Loucy (cell line): ENCODE results near the gene SHISA6.

Experiments used
- H2AFZ ChIP-seq: fragments of 200-600 bp; sonication (generic); 2 replicates; pipeline ENCODE4 v1.6.0; 2016; ENCODE audit warnings: antibody characterized with exemption, mild to moderate bottlenecking, low read length, moderate library complexity
- H3F3A ChIP-seq: fragments of 200-600 bp; 2 replicates; pipeline ENCODE4 v1.6.0; 2016; ENCODE audit warnings: antibody characterized with exemption, low read depth, mild to moderate bottlenecking
- H3K27me3 ChIP-seq: fragments of 200-600 bp; sonication (generic); 2 replicates; pipeline ENCODE4 v1.6.1; 2014; ENCODE audit warnings: low read length, mild to moderate bottlenecking; ENCODE audit not compliant: insufficient read depth, poor library complexity, severe bottlenecking
- H3K36me3 ChIP-seq: fragments of 200-600 bp; sonication (generic); 2 replicates; pipeline ENCODE4 v1.6.1; 2016; ENCODE audit warnings: low read length; ENCODE audit not compliant: insufficient read depth
- H3K4me1 ChIP-seq: fragments of 200-600 bp; sonication (generic); 2 replicates; pipeline ENCODE4 v1.5.1; 2014; ENCODE audit warnings: low read length, mild to moderate bottlenecking; ENCODE audit not compliant: insufficient read depth, poor library complexity, severe bottlenecking
- H3K4me2 ChIP-seq: fragments of 200-600 bp; sonication (generic); 2 replicates; pipeline ENCODE4 v1.6.0; 2014; ENCODE audit warnings: antibody characterized with exemption, low read length, low read depth, mild to moderate bottlenecking; ENCODE audit not compliant: poor library complexity, severe bottlenecking
- H3K4me3 ChIP-seq: fragments of 200-600 bp; sonication (generic); 2 replicates; pipeline ENCODE4 v1.5.1; 2014; ENCODE audit warnings: low read length, mild to moderate bottlenecking, mixed read lengths; ENCODE audit not compliant: poor library complexity, severe bottlenecking
- H3K79me2 ChIP-seq: fragments of 200-600 bp; sonication (generic); 2 replicates; pipeline ENCODE4 v1.6.1; 2014; ENCODE audit warnings: low read length; ENCODE audit not compliant: insufficient read depth
- H3K9ac ChIP-seq: fragments of 200-600 bp; sonication (generic); 2 replicates; pipeline ENCODE4 v1.6.0; 2014; ENCODE audit warnings: mild to moderate bottlenecking, low read depth, low read length, moderate library complexity; ENCODE audit not compliant: poor library complexity, severe bottlenecking
- H3K9me2 ChIP-seq: fragments of 200-600 bp; sonication (generic); replicated peaks from 2 replicates; pipeline ENCODE4 v1.6.1; 2016; ENCODE audit warnings: low read depth, low read length, mixed read lengths
- H3K9me3 ChIP-seq: fragments of 200-600 bp; sonication (generic); 2 replicates; pipeline ENCODE4 v1.6.1; 2014; ENCODE audit warnings: mild to moderate bottlenecking, antibody characterized with exemption, low read length, low read depth; ENCODE audit not compliant: insufficient read depth
- H4K20me1 ChIP-seq: fragments of 200-600 bp; sonication (generic); 2 replicates; pipeline ENCODE4 v1.6.0; 2014; ENCODE audit warnings: antibody characterized with exemption, low read length, mild to moderate bottlenecking; ENCODE audit not compliant: insufficient read depth, poor library complexity, severe bottlenecking
- EZH2phosphoT487 ChIP-seq: fragments of 200-600 bp; IDR thresholded peaks from 2 replicates; pipeline ENCODE4 v1.6.1; 2018; ENCODE audit warnings: antibody characterized with exemption, mild to moderate bottlenecking, moderate library complexity, borderline replicate concordance
- TF ChIP-seq, protein P1 (sequence below): fragments of 200-600 bp; sonication (generic); conservative IDR thresholded peaks from 2 replicates; pipeline ENCODE4 v1.5.1; 2014; ENCODE audit warnings: mild to moderate bottlenecking, antibody characterized with exemption, low read length

SHISA6 gene

DNA sequence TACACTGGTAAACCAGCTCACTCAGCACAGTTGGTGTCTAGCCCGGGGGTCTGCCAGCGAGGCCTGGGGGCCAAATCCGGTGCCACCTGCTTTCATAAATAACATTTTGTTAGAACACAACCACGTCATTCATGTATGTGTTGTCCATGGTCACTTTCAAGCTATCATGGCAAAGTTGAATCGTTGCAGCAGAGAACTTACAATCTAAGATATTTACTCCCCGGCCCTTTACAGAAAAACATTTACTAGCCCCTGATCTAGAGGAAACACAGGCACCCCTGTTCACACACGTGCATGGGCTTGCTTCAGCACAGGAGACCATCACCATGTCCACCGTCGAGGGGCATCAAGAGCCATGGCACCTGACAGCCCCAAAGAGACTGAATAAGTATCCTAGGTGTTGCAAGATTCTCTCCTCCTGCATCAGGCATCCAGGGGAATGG lies 245.9 kb downstream of the SHISA6 start:
- Histone ChIP-seq H3K27me3 (no peaks in the 10 kb centered on the region), H3K4me1 (no peaks in the 10 kb centered on the region), H3F3A (no peaks in the 10 kb centered on the region), H3K79me2 (no peaks in the 10 kb centered on the region), H3K4me3 (no peak overlapping the region), H3K36me3 (no peaks in the 10 kb centered on the region), H2AFZ (no peak overlapping the region), H3K9me3 (no peaks in the 10 kb centered on the region; the same call in 1 of the 2 replicates), H3K9ac (no peak overlapping the region), H3K9me2 (no peaks in the 10 kb centered on the region; the same call in 1 of the 2 replicates), H3K4me2 (no peak overlapping the region), H4K20me1 (no peaks in the 10 kb centered on the region)
- TF ChIP-seq, protein P1, sequence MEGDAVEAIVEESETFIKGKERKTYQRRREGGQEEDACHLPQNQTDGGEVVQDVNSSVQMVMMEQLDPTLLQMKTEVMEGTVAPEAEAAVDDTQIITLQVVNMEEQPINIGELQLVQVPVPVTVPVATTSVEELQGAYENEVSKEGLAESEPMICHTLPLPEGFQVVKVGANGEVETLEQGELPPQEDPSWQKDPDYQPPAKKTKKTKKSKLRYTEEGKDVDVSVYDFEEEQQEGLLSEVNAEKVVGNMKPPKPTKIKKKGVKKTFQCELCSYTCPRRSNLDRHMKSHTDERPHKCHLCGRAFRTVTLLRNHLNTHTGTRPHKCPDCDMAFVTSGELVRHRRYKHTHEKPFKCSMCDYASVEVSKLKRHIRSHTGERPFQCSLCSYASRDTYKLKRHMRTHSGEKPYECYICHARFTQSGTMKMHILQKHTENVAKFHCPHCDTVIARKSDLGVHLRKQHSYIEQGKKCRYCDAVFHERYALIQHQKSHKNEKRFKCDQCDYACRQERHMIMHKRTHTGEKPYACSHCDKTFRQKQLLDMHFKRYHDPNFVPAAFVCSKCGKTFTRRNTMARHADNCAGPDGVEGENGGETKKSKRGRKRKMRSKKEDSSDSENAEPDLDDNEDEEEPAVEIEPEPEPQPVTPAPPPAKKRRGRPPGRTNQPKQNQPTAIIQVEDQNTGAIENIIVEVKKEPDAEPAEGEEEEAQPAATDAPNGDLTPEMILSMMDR: no peak
- TF ChIP-seq EZH2phosphoT487: no peak

DNA sequence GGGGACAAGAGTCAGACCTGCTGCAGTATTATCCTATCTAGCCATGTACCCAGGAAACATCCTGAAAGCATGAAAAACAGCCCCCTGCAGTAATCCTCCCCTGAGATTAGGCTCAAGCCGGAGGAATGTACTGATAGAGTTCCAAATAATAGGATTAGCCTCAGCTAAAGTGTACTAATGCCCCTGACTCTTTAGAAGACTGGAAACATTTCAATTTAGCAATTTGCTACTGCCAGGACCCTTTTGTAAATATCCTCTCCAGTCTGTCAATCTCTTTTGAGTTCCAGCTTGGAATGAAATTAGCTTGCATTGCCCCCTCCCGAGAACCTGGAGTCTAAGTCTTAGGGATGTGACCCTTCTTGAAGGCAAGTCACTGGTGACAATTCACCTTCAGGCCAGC lies 246.5 kb downstream of the SHISA6 start:
- Histone ChIP-seq H3K79me2 (no peaks in the 10 kb centered on the region), H3K4me3 (no peak overlapping the region), H3K9ac (no peak overlapping the region), H3K9me2 (no peaks in the 10 kb centered on the region; the same call in 1 of the 2 replicates), H2AFZ (no peak overlapping the region), H3K9me3 (no peaks in the 10 kb centered on the region; the same call in 1 of the 2 replicates), H3K27me3 (no peaks in the 10 kb centered on the region), H3K36me3 (no peaks in the 10 kb centered on the region), H3F3A (no peaks in the 10 kb centered on the region), H4K20me1 (no peaks in the 10 kb centered on the region), H3K4me1 (no peaks in the 10 kb centered on the region), H3K4me2 (no peak overlapping the region)
- TF ChIP-seq, protein P1: no peak
- TF ChIP-seq EZH2phosphoT487: no peak

DNA sequence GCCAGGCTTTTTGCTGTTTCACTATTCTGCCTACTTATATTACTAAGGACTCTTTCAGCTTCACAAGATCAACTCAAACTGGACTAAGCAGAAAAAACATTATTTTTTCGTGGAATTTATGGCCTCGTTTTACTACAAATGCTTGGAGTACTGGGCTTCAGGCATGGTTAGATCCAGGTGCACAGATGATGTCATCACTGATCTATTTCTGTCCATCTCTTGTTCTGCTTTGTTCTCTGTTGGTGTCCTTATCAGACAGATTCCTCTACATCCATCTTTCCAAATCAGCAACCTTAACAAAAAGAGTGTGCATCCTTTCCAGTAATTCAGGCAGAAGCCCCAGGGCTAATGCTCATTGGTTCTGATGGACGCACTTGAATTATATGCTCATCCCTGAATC lies 247.4 kb downstream of the SHISA6 start:
- H3F3A ChIP-seq: no peaks in the 10 kb centered on the region
- H3K9me2 ChIP-seq: no peaks in the 10 kb centered on the region; the same call in 1 of the 2 replicates
- H3K9ac ChIP-seq: no peak overlapping the region
- no peaks in the 10 kb centered on the region for H3K79me2 ChIP-seq
- no peak overlapping the region for H3K4me2 ChIP-seq
- H3K9me3 ChIP-seq: no peaks in the 10 kb centered on the region; the same call in 1 of the 2 replicates
- TF ChIP-seq, protein P1: no peak
- TF ChIP-seq EZH2phosphoT487: no peak
- H3K36me3 ChIP-seq: no peaks in the 10 kb centered on the region
- no peaks in the 10 kb centered on the region for H4K20me1 ChIP-seq
- no peak overlapping the region for H2AFZ ChIP-seq
- H3K27me3 ChIP-seq: no peaks in the 10 kb centered on the region
- no peaks in the 10 kb centered on the region for H3K4me1 ChIP-seq
- no peak overlapping the region for H3K4me3 ChIP-seq
